Mammary epithelial cell (primary cell): Measurements from ENCODE around the gene UBR4.

Source experiments
- EZH2 ChIP-seq: IDR thresholded peaks from 2 replicates; pipeline ENCODE4 v1.6.1; 2012; ENCODE audit warnings: low read length, inconsistent platforms, borderline replicate concordance
- TF ChIP-seq, protein P1 (sequence below), 2 donors: IDR thresholded peaks in 1 of 2; conservative IDR thresholded peaks in 1 of 2; 2 replicates each; pipeline ENCODE4 v1.5.1; 2011 to 2012; ENCODE audit warnings: inconsistent platforms in 2 of 2, low read length in 2 of 2, mild to moderate bottlenecking in 2 of 2, control low read depth in 1 of 2, low read depth in 1 of 2; ENCODE audit not compliant: insufficient read depth in 1 of 2; ENCODE audit errors: extremely low read depth in 1 of 2

GRCh38 chr1:19177811-19178210, 32.3 kb downstream of the UBR4 start:
- TF ChIP-seq, protein P1, sequence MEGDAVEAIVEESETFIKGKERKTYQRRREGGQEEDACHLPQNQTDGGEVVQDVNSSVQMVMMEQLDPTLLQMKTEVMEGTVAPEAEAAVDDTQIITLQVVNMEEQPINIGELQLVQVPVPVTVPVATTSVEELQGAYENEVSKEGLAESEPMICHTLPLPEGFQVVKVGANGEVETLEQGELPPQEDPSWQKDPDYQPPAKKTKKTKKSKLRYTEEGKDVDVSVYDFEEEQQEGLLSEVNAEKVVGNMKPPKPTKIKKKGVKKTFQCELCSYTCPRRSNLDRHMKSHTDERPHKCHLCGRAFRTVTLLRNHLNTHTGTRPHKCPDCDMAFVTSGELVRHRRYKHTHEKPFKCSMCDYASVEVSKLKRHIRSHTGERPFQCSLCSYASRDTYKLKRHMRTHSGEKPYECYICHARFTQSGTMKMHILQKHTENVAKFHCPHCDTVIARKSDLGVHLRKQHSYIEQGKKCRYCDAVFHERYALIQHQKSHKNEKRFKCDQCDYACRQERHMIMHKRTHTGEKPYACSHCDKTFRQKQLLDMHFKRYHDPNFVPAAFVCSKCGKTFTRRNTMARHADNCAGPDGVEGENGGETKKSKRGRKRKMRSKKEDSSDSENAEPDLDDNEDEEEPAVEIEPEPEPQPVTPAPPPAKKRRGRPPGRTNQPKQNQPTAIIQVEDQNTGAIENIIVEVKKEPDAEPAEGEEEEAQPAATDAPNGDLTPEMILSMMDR (conservative IDR thresholded peaks at IDR 0.05 in 1 of 2, IDR thresholded peaks at IDR 0.05 in 1 of 2; ENCODE audit: extremely low read depth in 1 of 2, insufficient read depth in 1 of 2, low read depth in 1 of 2, low read length in 2 of 2), result peak in 1 of 2 donors; percentile 6
- TF ChIP-seq EZH2, result no peak
